ENCODE data around the gene TNRC18. TPM values are rescaled to one million over a fixed set of nuclear protein-coding genes. Genes with fewer than 3 reads are reported as not detected.

TNRC18 gene
- total and polyA plus RNA-seq, 2 donors (not counting 3 experiments of a cell fraction or from before 2014, with no cell fraction given): 14.8 to 64.6 TPM

- ChIA-PET CTCF (no interaction called here), POLR2A (no interaction called here)
- Histone ChIP-seq H3K36me3 (ENCODE audit: control insufficient read depth in 2 of 2, extremely low read depth in 1 of 2, insufficient read depth in 2 of 2, low read length in 2 of 2) (peaks cover 0 to 2% of the 10 kb centered on the region in 2 experiments), H3K9ac (replicated peaks; ENCODE audit: extremely low read depth, insufficient read depth, low read length) (no peak overlapping the region), H4K20me1 (replicated peaks; ENCODE audit: control insufficient read depth, extremely low read depth, insufficient read depth, low read length) (peaks cover 3% of the 10 kb centered on the region), H2AFZ (ENCODE audit: low read depth, low read length) (no peak overlapping the region), H3K79me2 (ENCODE audit: control insufficient read depth, insufficient read depth, low read length) (peaks cover 46% of the 10 kb centered on the region), H3K9me3 (replicated peaks; ENCODE audit: control insufficient read depth, insufficient read depth, low read length) (no peaks in the 10 kb centered on the region), H3K27me3 (ENCODE audit: control insufficient read depth in 2 of 2, insufficient read depth in 2 of 2, low read length in 2 of 2) (no peaks in the 10 kb centered on the region), H3K4me3 (replicated peaks in 1 of 3; ENCODE audit: insufficient read depth in 1 of 3, low read depth in 1 of 3, low read length in 3 of 3) (no peak overlapping the region), H3K4me1 (ENCODE audit: control insufficient read depth, extremely low read depth, insufficient read depth, low read length) (peaks cover 12% of the 10 kb centered on the region), H3K4me2 (ENCODE audit: insufficient read depth, low read length) (no peak overlapping the region), H3K27ac (ENCODE audit: insufficient read depth, low read depth, low read length) (no peak overlapping the region), H3K9me1 (replicated peaks; ENCODE audit: control insufficient read depth, extremely low read depth, insufficient read depth, low read length) (no peaks in the 10 kb centered on the region)
- TF ChIP-seq FOS (IDR thresholded peaks at IDR 0.05; ENCODE audit: borderline replicate concordance, insufficient read depth, low read length): no peak
- TF ChIP-seq POLR2AphosphoS5 (IDR thresholded peaks at IDR 0.05; ENCODE audit: insufficient read depth, low read depth, low read length): no peak
- TF ChIP-seq MAX (IDR thresholded peaks at IDR 0.05; ENCODE audit: insufficient read depth, insufficient read length): no peak
- TF ChIP-seq EZH2 (IDR thresholded peaks at IDR 0.05; ENCODE audit: borderline replicate concordance, low read depth, low read length, severe bottlenecking): no peak
- no peak for TF ChIP-seq POLR2A (IDR thresholded peaks at IDR 0.05; ENCODE audit: low read depth, low read length)
- no peak for TF ChIP-seq MYC (IDR thresholded peaks at IDR 0.05; ENCODE audit: low read depth, low read length)
- no peak for TF ChIP-seq CTCF (IDR thresholded peaks at IDR 0.05; ENCODE audit: extremely low read depth in 1 of 2, insufficient read depth in 1 of 2, low read depth in 1 of 2, low read length in 2 of 2)
- TF ChIP-seq GATA2 (IDR thresholded peaks at IDR 0.05; ENCODE audit: insufficient read depth, insufficient read length, low read depth, low read length): no peak
- TF ChIP-seq JUN (IDR thresholded peaks at IDR 0.05; ENCODE audit: borderline replicate concordance, insufficient read depth, insufficient read length, low read depth): no peak
- FAIRE-seq (no peak), DNase-seq (ENCODE audit: low read depth, low spot score) (no peak)
- intact Hi-C loops (cut with micrococcal nuclease) (no loop called here), dilution Hi-C loops (cut with MboI; ENCODE audit: extremely low pct_ligation_motif_present, low sequenced_read_pairs) (no loop called here)
- no TSS peak for BruUV-seq (replicated peaks)
Observed at GRCh38 chr7:5413449-5413786, 10.2 kb downstream of the TNRC18 start.
